NCI-H1092 (cell line): Measurements from ENCODE around the gene MVD.

ENCODE experiments used
- DNase-seq: peaks from one replicate; lab custom pipeline; 2025; lab: John Stamatoyannopoulos, UW

The MVD gene

GRCh38 chr16:88662843-88663606, at the start of gene MVD:
Gene MVD (minus strand): TSS chr16:88663091. CDS start chr16:88663080, 11 bp downstream.
- peak; percentile 96 for DNase-seq

- DNase-seq: no peak
Measured at GRCh38 chr16:88712362-88712979, 49.6 kb upstream of the MVD start.

GRCh38 chr16:88711750-88712340, 49.0 kb upstream of the MVD start:
- DNase-seq: no peak

GRCh38 chr16:88710556-88710955, 47.7 kb upstream of the MVD start:
- DNase-seq: no peak

- DNase-seq: no peak
Measured at GRCh38 chr16:88706965-88707826, 44.3 kb upstream of the MVD start.

- DNase-seq: peak; percentile 76
Measured at GRCh38 chr16:88706229-88706964, 43.5 kb upstream of the MVD start, which contains the start of the genes CTU2 and RNF166. Gene CTU2 (plus strand): TSS chr16:88706503. CDS start chr16:88706531, 28 bp downstream. Gene RNF166 (minus strand): TSS chr16:88706408. CDS start chr16:88706325, 83 bp downstream.

- no peak for DNase-seq
Measured at GRCh38 chr16:88705801-88706228, 42.9 kb upstream of the MVD start.

GRCh38 chr16:88705076-88705684, 42.3 kb upstream of the MVD start:
- no peak for DNase-seq

GRCh38 chr16:88703486-88704309, 40.8 kb upstream of the MVD start:
- DNase-seq: no peak

GRCh38 chr16:88702371-88703210, 39.7 kb upstream of the MVD start:
- DNase-seq: no peak

GRCh38 chr16:88701581-88702370, 38.9 kb upstream of the MVD start:
- DNase-seq: no peak

GRCh38 chr16:88700636-88701482, 38.0 kb upstream of the MVD start:
- DNase-seq: no peak

GRCh38 chr16:88700322-88700635, 37.4 kb upstream of the MVD start:
- no peak for DNase-seq

- no peak for DNase-seq
Measured at GRCh38 chr16:88699180-88699579, 36.3 kb upstream of the MVD start.

- no peak for DNase-seq
Measured at GRCh38 chr16:88698646-88699045, 35.8 kb upstream of the MVD start.

- no peak for DNase-seq
Measured at GRCh38 chr16:88697831-88698615, 35.1 kb upstream of the MVD start.
